Effector CD8-positive, alpha-beta T cell (primary cell): Measurements from ENCODE around the gene TRMT112.

Experiments
- DNase-seq: peaks from one replicate; lab custom pipeline; 2025; lab: John Stamatoyannopoulos, UW

Gene TRMT112

GRCh38 chr11:64291752-64292459, 25.5 kb downstream of the TRMT112 start:
- no peak for DNase-seq

- DNase-seq = no peak
Measured at GRCh38 chr11:64291262-64291751, 26.1 kb downstream of the TRMT112 start, which contains the start of gene KCNK4. Gene KCNK4, plus strand, starts transcription at chr11:64291302. Its CDS starts 1,717 bp downstream, at chr11:64293019.

- DNase-seq = no peak
Measured at GRCh38 chr11:64290352-64291261, 26.8 kb downstream of the TRMT112 start.

GRCh38 chr11:64289002-64289564, 28.3 kb downstream of the TRMT112 start:
- no peak for DNase-seq

- DNase-seq = no peak
Measured at GRCh38 chr11:64288353-64288750, 29.0 kb downstream of the TRMT112 start.

- DNase-seq = no peak
Measured at GRCh38 chr11:64287676-64288352, 29.5 kb downstream of the TRMT112 start.

GRCh38 chr11:64286801-64287159, 30.6 kb downstream of the TRMT112 start:
- DNase-seq = no peak

- no peak for DNase-seq
Measured at GRCh38 chr11:64285885-64286800, 31.2 kb downstream of the TRMT112 start.

- peak; percentile 82 for DNase-seq
Measured at GRCh38 chr11:64284962-64285884, 32.1 kb downstream of the TRMT112 start, which contains the start of gene GPR137. Gene GPR137, plus strand, starts transcription at chr11:64285848. Its CDS starts 677 bp downstream, at chr11:64286525.

- DNase-seq = peak; percentile 89
Measured at GRCh38 chr11:64284048-64284961, 33.1 kb downstream of the TRMT112 start, which contains the start of gene BAD. Gene BAD, minus strand, starts transcription at chr11:64284665. Its CDS starts 297 bp downstream, at chr11:64284368.

- no peak for DNase-seq
Measured at GRCh38 chr11:64283092-64283491, 34.3 kb downstream of the TRMT112 start.

GRCh38 chr11:64281957-64282770, 35.2 kb downstream of the TRMT112 start:
- DNase-seq = no peak

GRCh38 chr11:64278576-64279190, 38.7 kb downstream of the TRMT112 start:
- DNase-seq = no peak

- no peak for DNase-seq
Measured at GRCh38 chr11:64276653-64277431, 40.5 kb downstream of the TRMT112 start.

GRCh38 chr11:64275841-64276240, 41.5 kb downstream of the TRMT112 start:
- DNase-seq = no peak
